HG03558 (cell line): ENCODE data around the gene RPS6KC1.
"Not testable (repeated sequence)": the region's sequence is repeated elsewhere in the genome, so short reads cannot be mapped to it uniquely, and the experiment has no call there.

Experiments used
- ATAC-seq: cut with Tn5 transposase; IDR thresholded peaks from one replicate; pipeline ENCODE4 v1.9.1; 2021; ENCODE audit warnings: moderate number of reproducible peaks; ENCODE audit not compliant: unreplicated experiment; ENCODE audit errors: extremely low read depth

RPS6KC1 gene

DNA sequence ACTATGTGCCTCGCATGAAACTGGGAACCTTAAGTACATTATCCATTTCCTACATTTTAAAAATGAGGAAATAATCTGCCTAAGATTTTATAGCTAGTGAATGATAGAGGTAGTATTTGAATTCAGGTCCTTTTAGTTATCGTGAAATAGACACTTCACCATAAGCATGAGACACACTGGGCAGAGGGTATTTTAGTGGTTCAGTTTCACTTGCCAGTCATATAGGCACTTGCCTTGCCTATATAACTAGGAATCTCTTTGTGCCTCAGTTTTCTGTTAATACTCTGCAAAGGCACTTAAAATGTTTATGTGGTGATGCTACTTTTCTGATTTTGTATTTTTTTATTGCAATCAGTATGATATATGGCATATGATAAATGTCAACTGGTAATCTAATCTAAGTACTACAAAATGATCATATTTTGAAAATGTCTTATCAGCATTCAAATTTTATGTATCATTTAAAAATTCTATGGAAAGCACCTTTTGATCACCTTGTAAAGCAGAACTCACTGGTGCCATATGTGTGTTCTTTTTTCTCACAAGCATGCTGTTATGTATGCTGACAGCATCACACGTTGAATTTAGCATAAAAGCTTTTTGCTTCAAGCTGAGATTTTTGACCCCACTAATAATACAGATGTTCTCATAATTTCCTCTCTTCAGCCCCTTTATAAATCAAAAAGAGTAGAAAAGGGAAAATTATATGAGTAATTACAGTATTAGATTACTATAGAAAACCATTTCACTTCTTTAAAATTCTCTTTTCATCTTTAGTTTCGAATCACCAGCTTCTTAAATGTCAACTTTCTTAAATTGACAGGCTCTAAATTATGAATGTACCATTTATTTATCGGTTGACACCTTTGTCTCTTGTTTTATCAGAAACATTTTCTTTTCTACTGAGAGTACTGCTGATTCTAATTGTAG, 52.6 kb downstream of the RPS6KC1 start:
- no peak for ATAC-seq

DNA sequence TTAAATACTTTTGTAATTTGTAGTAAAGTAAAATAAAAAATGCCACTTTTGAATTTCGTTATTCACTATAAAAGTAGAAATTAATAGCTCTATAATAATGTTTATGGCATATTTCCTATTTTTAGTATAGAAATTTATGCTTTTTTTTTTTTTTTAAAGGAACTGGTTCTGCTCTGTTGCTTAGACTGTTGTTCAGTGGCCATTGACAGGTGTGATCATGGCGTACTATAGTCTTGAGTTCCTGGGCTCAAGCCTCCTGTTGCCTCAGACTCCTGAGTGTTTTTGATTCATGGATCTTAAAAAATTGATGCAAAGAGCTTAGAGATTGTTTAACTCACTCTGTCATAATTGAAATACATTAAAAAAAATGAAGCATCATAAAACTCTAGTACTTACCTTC, 53.6 kb downstream of the RPS6KC1 start:
- ATAC-seq = no peak

DNA sequence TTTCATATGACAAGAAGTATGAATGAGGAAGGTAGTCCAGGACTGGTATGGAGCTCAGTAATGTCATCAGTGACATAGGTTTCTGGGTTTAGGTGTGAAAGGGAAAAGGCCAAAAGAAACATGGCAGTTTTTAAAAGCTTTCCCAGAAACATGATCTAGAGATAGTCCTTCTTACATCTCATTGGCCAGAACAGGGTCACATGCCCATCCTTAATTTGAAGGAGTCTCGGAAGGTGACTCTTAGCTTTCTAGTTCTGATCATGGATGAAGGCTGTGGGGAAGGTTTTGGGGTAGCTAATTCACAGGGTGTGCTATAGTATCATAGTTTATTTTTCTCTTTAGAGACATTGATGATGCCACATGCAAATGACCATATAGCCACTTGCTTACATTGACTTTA, 55.3 kb downstream of the RPS6KC1 start:
- ATAC-seq = no peak

DNA sequence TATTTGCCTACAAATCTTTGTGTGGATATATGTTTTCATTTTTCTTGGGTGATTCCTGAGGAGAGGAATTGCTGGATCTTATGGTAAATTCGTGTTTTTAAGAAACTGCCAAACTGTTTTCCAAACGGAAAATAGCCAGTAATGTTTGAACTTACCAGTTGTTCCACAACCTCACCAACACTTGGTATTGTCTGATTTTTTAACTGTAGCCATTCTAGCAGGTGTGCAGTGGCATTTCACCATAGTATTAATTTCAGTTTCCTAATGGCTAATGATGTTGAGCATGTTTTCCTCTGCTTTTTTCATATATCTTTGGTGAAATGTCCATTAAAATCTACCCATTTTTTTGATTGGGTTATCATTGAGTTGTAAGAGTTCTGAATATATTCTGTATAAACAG, 56.6 kb downstream of the RPS6KC1 start:
- ATAC-seq = no peak

DNA sequence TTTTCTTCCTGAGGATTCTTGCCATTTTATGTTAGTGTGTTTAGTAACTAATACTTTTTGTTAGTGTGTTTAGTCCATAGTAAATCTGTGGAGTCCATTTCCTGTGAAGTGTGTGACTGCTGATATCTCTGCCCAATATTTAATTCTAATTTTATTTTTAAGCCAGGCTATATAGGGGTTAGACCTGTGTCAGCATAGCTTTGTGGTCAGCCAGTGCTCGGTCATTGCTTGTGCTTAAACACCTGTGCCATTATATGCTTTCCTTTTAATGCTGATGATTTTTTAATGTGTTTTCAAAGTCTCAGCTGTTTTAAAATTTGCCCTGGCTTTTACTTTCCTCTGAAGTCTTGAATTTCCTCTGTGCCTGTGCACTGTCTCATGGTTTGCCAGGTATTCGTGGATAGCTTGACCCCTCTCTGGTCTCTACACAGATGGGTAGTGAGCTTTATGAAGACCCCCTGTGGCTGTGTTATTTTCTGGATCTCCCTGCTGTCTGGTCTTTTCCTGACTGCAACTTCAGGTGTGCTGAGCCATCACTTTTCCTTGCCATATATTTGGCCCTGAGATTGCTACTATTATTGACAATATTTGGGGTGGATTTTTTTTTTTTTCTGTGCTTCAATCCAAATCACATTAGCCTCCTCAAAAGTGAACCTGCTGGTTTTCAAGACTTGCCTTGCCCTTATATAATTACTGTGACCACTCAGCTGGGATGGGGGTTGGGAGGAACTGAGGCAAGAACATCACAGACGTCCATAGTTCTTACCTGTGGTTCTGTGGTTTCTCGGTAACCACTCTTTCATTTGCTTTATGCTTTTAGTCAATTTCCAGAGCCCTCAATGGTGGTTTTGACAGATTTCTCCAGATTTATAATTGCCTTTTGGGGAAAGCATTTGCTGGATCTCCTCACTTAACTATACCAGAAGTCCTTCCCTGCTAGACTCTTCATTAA, 59.6 kb downstream of the RPS6KC1 start:
- ATAC-seq = no peak

DNA sequence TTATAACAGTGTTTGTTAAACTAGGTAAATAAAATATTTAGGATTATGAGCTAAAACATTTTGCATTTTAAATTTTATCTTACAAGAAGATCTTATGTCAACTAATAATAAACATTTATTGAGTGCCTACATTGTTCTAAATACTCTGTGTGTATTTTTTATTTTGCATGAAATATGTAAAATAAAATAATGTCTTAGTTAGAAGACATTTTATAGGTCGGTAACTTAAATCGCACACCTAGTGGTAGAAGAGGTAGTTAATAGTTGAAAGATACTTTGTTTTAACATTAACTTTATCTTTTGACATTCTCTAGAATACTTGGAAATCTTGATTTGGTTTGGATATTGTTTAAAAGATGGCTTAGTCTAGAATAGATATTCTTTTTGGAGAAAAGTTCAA, 60.5 kb downstream of the RPS6KC1 start:
- no peak for ATAC-seq

DNA sequence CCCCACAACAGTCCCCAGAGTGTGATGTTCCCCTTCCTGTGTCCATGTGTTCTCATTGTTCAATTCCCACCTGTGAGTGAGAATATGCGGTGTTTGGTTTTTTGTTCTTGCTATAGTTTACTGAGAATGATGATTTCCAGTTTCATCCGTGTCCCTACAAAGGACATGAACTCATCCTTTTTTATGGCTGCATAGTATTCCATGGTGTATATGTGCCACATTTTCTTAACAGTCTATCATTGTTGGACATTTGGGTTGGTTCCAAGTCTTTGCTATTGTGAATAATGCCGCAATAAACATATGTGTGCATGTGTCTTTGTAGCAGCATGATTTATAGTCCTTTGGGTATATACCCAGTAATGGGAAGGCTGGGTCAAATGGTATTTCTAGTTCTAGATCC, 61.7 kb downstream of the RPS6KC1 start:
- not testable (repeated sequence) for ATAC-seq

DNA sequence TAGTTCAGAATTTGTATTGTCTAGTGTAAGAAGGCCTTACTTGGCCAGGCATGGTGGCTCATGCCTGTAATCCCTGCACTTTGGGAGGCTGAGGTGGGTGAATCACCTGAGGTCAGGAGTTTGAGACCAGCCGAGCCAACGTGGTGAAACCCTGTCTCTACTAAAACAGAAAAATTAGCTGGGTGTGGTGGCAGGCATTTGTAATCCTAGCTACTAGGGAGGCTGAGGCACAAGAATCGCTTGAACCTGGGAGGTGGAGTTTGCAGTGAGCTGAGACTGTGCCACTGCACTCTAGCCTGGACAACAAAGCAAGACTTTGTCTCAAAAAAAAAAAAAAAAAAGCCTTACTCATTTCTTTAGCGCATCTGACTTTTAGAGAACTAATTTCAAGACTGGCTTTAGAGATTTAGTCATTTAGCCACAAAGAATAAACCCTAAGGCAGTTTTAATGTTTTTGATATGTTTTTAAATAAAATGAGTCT, 66.7 kb downstream of the RPS6KC1 start:
- not testable (repeated sequence) for ATAC-seq

DNA sequence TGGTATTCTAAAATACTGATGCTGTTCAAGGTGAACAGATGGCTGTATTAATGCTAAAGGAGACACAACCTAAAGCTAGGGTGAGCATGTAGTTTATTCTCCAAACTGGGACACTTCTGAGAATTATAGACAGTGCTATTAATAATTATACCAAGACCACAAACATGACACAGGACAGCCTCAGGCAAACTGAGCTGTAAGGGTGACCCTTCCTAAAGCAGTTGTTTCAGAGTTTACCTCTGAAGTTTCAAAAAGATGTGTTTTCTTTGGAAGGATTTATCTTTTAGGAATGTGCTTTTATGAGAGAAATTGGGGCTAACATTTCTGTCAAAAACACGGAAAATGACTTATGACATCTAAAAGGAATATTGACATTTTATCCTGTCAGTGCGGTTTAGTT, 68.8 kb downstream of the RPS6KC1 start:
- no peak for ATAC-seq

DNA sequence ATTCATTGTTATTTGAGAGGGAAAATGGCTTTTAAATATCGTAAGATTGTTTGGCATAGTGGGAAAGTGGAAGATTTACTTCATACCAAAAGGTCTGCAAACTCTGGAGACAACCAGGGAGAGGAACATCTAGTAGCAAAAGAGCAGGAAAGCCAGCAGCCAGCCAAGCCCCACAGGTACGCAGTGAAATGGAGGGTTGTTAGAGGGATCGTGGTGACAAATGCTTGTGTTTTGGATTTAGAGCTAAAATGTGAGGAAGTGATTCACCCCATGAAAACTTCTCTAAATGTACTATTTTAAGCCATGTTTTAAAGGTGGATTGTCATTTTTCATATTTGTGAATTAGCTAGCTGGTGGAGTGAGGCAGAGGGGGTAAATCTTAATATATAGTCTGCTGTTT, 69.3 kb downstream of the RPS6KC1 start:
- ATAC-seq = no peak

DNA sequence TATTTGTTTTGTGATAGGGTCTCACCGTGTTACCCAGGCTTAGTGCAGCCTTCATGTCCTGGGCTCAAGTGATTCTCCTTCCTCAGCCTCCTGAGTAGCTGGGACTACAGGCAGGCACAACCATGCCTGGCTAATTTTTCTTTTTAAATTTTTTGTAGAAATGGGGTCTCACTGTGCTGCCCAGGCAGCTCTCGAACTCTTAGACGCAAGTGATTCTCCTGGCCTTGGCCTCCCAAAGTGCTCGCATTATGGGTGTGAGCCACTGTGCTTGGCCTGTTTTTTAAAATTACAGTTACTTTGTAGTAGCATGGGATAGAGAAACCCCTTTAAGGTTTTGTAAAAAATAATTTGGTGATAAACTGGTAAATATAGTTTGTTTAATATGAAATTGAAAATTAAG, 69.9 kb downstream of the RPS6KC1 start:
- no peak for ATAC-seq

DNA sequence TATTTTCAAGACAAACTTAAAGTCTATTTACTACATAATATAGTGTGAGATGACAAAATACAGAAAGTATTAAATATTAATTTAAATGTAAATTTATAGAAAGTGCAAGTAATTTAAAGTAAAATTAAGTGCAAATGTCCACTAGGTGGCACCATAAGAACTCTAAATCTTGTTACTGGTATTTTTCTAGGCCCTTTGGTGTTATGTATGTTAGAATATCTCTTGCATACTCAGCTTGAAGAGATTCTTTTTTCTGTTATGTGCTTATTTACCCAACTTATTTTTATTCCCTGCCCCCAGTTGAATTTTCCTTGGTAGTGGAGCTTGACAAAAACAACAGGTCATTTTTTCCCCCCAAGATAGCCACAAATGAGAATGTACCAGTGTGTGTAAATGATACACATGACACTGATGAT, 71.5 kb downstream of the RPS6KC1 start:
- ATAC-seq = no peak

DNA sequence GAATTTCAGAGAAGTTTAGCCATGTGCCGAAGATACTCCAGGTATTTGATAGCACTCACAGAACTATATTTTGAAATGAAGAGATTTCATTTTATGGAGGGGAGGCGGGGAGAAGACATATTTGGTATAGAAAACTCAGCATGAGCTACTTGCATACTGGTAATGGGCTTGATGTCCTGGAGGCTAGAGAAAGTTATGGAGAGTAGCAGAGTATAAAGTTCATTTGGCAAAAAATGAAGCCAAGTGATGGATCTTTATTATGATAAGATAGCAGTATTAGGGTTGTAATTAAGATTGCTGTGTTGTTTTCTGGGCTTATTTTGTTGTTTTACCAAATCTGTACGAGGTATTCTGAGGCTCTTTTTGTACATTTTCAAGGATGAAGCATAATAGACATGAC, 72.0 kb downstream of the RPS6KC1 start:
- ATAC-seq = no peak

DNA sequence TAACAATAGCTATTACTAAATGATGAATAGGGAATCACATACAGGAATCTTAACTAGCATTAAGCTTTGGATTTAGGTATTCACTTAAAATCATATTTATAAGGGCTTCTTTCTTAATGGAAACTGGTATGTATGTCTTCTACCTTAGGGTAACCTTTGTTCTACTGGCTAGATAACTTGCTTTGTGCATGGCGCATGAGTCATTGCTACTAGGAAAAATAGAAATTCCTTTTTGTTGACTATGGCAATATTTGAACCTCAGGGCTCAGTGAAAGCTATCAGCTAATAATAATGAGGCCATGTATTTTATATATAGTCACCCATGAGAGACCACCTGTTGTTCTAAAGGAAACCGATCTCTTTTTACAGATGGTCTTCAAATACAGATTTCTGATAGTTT, 72.5 kb downstream of the RPS6KC1 start:
- ATAC-seq = no peak

DNA sequence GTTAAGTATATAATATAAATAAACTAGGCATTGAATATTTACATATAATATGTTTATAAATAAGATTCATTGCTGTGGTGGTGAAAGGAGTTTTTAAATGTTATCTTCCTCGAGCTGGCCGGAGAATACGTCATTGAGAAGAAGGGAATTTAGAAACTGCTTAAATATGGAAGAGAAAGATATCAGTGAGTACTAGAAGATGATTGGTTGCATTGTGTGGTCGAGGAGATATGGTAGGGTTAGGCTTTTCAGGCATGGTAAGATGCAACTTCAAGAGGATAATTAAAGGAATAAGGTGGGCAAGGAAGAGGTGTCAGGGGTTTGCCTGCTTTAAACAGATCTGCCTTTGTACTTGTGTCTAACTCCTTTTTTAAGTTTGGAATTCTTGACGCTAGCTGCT, 73.5 kb downstream of the RPS6KC1 start:
- no peak for ATAC-seq

DNA sequence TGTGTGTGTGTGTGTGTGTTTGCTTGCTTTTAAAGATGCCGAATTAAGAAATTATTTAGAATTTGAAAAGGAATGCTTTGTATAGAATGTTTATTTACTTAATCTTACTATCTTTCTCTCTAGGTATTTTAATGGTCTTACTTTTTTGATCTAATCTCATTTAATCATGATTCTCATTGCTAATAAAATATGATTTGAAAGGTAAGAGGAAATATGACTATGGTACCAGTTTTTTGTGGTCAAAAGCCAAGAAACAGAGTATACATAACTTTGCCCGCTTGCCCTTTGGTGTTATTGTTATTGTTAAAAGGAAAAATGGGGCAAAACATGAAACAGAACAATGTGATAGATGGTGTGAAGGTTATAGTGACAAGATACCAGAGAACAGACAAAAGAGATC, 74.6 kb downstream of the RPS6KC1 start:
- no peak for ATAC-seq

DNA sequence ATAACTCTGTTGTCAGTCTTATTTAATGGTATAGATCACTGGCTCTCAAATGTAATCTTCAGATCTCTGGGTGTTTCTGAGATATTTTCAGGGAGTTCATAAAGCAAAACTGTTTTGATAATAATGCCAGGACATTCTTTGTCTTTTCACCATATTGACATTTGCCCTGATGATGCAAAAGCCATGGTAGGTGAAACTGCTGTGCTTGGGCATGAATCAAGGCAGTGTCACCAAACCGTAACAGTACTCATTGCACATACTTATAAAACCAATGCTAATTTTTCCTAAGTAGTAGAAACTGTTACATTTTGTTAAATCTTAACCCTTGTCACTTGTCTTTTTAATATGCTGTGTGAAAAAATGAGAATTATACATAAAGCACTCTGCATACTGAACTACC, 76.0 kb downstream of the RPS6KC1 start:
- no peak for ATAC-seq

DNA sequence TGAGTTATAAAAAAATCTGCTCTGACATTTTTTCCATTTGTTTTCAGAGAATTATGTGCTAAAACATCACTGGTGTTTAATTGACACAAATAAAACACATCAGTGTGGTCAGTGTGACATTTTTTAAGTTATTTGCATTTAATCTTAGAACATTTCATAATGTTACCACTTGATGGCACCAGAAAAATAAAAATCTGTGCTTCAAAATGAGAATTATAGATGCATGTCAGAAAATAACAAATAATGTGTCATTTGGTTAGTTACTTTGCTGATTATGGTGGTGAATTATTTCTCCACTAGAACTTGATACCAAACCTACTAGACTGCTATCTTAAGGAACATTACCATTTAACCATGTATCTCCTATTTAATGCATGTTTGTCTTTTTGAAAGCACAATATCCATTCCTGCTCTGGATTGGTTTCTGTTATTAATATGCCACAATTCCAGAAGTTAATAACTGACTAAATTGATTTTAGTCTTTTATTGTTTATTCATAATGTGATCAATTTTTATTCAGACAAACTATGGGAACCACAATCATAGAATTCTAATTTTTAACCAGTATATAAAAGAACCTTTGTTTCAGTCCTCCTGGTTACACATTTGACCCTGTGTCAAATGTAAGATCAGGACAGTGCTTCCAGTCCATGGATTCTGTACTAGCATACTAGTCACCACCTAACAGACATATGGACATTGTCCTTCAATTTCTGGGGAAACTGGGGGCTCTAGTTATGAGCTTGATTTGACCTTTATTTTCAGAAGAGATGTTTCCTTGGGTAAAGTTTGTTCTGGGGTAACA, 81.0 kb downstream of the RPS6KC1 start:
- ATAC-seq = no peak

DNA sequence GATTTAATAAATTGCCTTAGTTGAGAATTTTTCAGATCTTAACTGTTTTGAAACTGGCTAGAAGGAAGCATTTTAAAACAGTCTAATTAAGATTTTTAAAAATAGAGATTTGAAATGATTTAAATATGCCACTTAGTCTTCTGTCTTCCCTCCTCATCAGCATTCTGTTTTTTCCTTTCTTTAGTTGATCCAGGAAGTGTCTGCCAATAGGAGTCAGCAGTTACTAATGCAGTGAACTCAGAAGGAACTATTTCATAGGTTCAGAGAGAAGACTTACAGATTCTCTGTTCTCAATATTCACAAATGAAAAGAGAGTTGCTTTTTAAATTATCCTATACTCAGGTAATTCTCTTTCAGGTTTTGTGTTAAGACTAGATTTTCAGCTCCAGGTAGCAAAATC, 84.5 kb downstream of the RPS6KC1 start:
- no peak for ATAC-seq

DNA sequence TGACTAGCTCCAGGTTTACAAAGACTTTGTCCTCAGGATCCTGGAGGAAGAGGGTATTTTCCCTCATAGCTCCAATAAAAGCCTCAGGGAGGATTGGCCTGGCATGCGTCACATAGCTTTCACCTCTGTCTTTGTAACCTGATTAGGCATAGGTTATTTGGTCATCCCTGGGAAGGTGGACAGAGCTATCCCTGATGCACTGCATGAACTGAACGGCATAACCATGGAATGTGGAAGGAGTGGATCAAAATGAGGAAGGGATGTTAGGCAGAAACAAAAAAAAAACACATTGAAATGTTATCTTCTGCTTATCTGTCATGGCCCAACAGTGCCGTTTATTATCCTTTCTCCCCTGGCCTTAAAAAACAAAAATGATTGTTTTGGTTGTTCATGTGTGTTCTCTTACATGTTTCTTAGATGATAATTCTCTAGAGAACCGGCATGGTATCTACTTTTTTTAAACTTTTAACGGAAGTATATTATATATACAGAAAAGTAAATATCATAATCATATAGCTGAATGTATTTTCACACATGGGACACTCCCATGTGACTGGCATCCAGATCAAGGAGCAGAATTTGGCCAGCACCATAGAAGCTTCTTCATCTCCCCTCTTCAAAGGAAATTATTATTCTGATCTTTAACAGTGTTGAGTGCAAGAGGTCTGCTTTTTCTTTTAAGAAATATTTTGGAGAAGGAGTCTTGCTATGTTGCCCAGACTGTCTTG, 85.3 kb downstream of the RPS6KC1 start:
- no peak for ATAC-seq
